Caco-2 (cell line): Measurements from ENCODE around the gene RAD51B. TPM values are rescaled to one million over a fixed set of nuclear protein-coding genes. Genes with fewer than 3 reads are reported as not detected.

Experiments
- BruUV-seq: library from RNA; stranded (reverse); fragments of 400-500 nt; replicated peaks from 2 replicates; lab custom pipeline; 2021; lab: Mats Ljungman, UMichigan
- CTCF ChIA-PET: fragments of 300-600 bp; sonication (Branson Sonifier 250); formaldehyde crosslinking; loops from one replicate; lab custom pipeline; 2022; ENCODE audit warnings: antibody characterized with exemption; lab: Charles Lee
- POLR2A ChIA-PET: fragments of 300-600 bp; sonication (Branson Sonifier 250); formaldehyde crosslinking; loops from one replicate; lab custom pipeline; 2022; ENCODE audit warnings: antibody characterized with exemption; lab: Charles Lee
- DNase-seq, 2 experiments: peaks; one replicate each; pipeline versions ENCODE4 v3.0.0 to v3.0.0-alpha.2; 2020 to 2022
- H3K27me3 ChIP-seq: replicated peaks from 2 replicates; pipeline ENCODE4 v1.6.0; 2011; ENCODE audit warnings: low read length; ENCODE audit not compliant: control insufficient read depth, insufficient read depth
- H3K36me3 ChIP-seq: 2 replicates; pipeline ENCODE4 v1.5.1; 2011; ENCODE audit warnings: low read length; ENCODE audit not compliant: control insufficient read depth, insufficient read depth
- H3K4me1 ChIP-seq: fragments of 250-450 bp; sonication (Bioruptor Pico); 2 replicates; pipeline ENCODE4 v1.5.1; 2020; ENCODE audit warnings: mild to moderate bottlenecking
- H3K4me3 ChIP-seq: 2 replicates; pipeline ENCODE4 v1.5.1; 2011; ENCODE audit warnings: low read depth, mild to moderate bottlenecking, control low read depth, low read length
- H3K9me3 ChIP-seq: fragments of 250-450 bp; sonication (Bioruptor Pico); 2 replicates; pipeline ENCODE4 v1.5.1; 2020; ENCODE audit warnings: mild to moderate bottlenecking, moderate library complexity
- H3K27ac Mint-ChIP-seq: one replicate; pipeline ENCODE4 v1.8.0; 2022; ENCODE audit warnings: mixed read lengths; ENCODE audit not compliant: unreplicated experiment
- H3K27me3 Mint-ChIP-seq: one replicate; pipeline ENCODE4 v1.8.0; 2022; ENCODE audit warnings: mixed read lengths; ENCODE audit not compliant: insufficient read depth, unreplicated experiment
- H3K36me3 Mint-ChIP-seq: one replicate; pipeline ENCODE4 v1.8.0; 2022; ENCODE audit warnings: mild to moderate bottlenecking, mixed read lengths; ENCODE audit not compliant: insufficient read depth, unreplicated experiment
- H3K4me1 Mint-ChIP-seq: one replicate; pipeline ENCODE4 v1.8.0; 2022; ENCODE audit warnings: low read depth, mixed read lengths; ENCODE audit not compliant: unreplicated experiment
- H3K4me3 Mint-ChIP-seq: one replicate; pipeline ENCODE4 v1.8.0; 2022; ENCODE audit warnings: mild to moderate bottlenecking, moderate library complexity, mixed read lengths; ENCODE audit not compliant: unreplicated experiment
- H3K9me3 Mint-ChIP-seq: one replicate; pipeline ENCODE4 v1.8.0; 2022; ENCODE audit warnings: mixed read lengths; ENCODE audit not compliant: unreplicated experiment
- intact Hi-C: fragments of 100-400 bp; cut with micrococcal nuclease; formaldehyde crosslinking; loops from one replicate; pipeline ENCODE4 v1.10.0; 2022; ENCODE audit not compliant: unreplicated experiment
- total RNA-seq: library from RNA; stranded (reverse); gene quantifications from 2 replicates; pipeline ENCODE4 v1.2.3, GENCODE V29; 2022
- TF ChIP-seq, protein P1 (sequence below), 2 experiments: fragments of 200-600 bp in 1 of 2; IDR thresholded peaks; 1 replicate in 1 of 2; 2 replicates in 1 of 2; pipeline versions ENCODE4 v1.5.1 to v1.8.0; 2011 to 2022; ENCODE audit warnings: antibody characterized with exemption in 1 of 2, control low read depth in 1 of 2, inconsistent platforms in 1 of 2, low read depth in 1 of 2, low read length in 1 of 2, mild to moderate bottlenecking in 1 of 2, moderate library complexity in 1 of 2; ENCODE audit not compliant: insufficient read depth in 1 of 2, severe bottlenecking in 1 of 2, unreplicated experiment in 1 of 2

Gene RAD51B
- total RNA-seq, 1 experiment from 2014 or later, result 16.7 TPM

GRCh38 chr14:68606176-68606575, 786.6 kb downstream of the RAD51B start:
- Histone ChIP-seq H3K4me3 (no peak overlapping the region), H3K4me1 (peaks cover 18% of the 10 kb centered on the region), H3K9me3 (peaks cover 3% of the 10 kb centered on the region; the same call in 1 of the 2 replicates), H3K36me3 (no peaks in the 10 kb centered on the region), H3K27me3 (no peaks in the 10 kb centered on the region)
- Mint-ChIP-seq H3K4me1 (peaks cover 13% of the 10 kb centered on the region), H3K9me3 (peaks cover 14% of the 10 kb centered on the region), H3K27me3 (no peaks in the 10 kb centered on the region), H3K36me3 (peaks cover 5% of the 10 kb centered on the region), H3K27ac (no peak overlapping the region), H3K4me3 (no peak overlapping the region)
- ChIA-PET POLR2A (no interaction called here), CTCF (no interaction called here)
- intact Hi-C loops, result no loop called here
- TF ChIP-seq, protein P1, sequence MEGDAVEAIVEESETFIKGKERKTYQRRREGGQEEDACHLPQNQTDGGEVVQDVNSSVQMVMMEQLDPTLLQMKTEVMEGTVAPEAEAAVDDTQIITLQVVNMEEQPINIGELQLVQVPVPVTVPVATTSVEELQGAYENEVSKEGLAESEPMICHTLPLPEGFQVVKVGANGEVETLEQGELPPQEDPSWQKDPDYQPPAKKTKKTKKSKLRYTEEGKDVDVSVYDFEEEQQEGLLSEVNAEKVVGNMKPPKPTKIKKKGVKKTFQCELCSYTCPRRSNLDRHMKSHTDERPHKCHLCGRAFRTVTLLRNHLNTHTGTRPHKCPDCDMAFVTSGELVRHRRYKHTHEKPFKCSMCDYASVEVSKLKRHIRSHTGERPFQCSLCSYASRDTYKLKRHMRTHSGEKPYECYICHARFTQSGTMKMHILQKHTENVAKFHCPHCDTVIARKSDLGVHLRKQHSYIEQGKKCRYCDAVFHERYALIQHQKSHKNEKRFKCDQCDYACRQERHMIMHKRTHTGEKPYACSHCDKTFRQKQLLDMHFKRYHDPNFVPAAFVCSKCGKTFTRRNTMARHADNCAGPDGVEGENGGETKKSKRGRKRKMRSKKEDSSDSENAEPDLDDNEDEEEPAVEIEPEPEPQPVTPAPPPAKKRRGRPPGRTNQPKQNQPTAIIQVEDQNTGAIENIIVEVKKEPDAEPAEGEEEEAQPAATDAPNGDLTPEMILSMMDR (IDR thresholded peaks at IDR 0.05; ENCODE audit: insufficient read depth in 1 of 2, low read depth in 1 of 2, low read length in 1 of 2, severe bottlenecking in 1 of 2, unreplicated experiment in 1 of 2), result no peak
- BruUV-seq, result no TSS peak
- no peak for DNase-seq

GRCh38 chr14:68606644-68607043, 787.1 kb downstream of the RAD51B start:
- Mint-ChIP-seq H3K27ac (peak overlapping the region; percentile 86), H3K36me3 (peaks cover 5% of the 10 kb centered on the region), H3K9me3 (peaks cover 9% of the 10 kb centered on the region), H3K4me1 (peaks cover 13% of the 10 kb centered on the region), H3K27me3 (no peaks in the 10 kb centered on the region), H3K4me3 (no peak overlapping the region)
- Histone ChIP-seq H3K9me3 (peaks cover 3% of the 10 kb centered on the region; the same call in 1 of the 2 replicates), H3K36me3 (no peaks in the 10 kb centered on the region), H3K27me3 (no peaks in the 10 kb centered on the region), H3K4me3 (no peak overlapping the region), H3K4me1 (peaks cover 18% of the 10 kb centered on the region)
- TF ChIP-seq, protein P1 (IDR thresholded peaks at IDR 0.05; ENCODE audit: insufficient read depth in 1 of 2, low read depth in 1 of 2, low read length in 1 of 2, severe bottlenecking in 1 of 2, unreplicated experiment in 1 of 2), result no peak
- BruUV-seq, result no TSS peak
- ChIA-PET POLR2A (no interaction called here), CTCF (no interaction called here)
- DNase-seq, result no peak
- intact Hi-C loops, result no loop called here

- TF ChIP-seq, protein P1 (IDR thresholded peaks at IDR 0.05; ENCODE audit: insufficient read depth in 1 of 2, low read depth in 1 of 2, low read length in 1 of 2, severe bottlenecking in 1 of 2, unreplicated experiment in 1 of 2), result no peak
- intact Hi-C loops, result no loop called here
- H3K27me3 Mint-ChIP-seq, result no peaks in the 10 kb centered on the region
- Histone ChIP-seq H3K4me1 (peaks cover 18% of the 10 kb centered on the region), H3K4me3 (no peak overlapping the region), H3K27me3 (no peaks in the 10 kb centered on the region), H3K9me3 (peaks cover 3% of the 10 kb centered on the region; the same call in 1 of the 2 replicates), H3K36me3 (no peaks in the 10 kb centered on the region)
- peaks cover 15% of the 10 kb centered on the region for H3K4me1 Mint-ChIP-seq
- peaks cover 3% of the 10 kb centered on the region for H3K9me3 Mint-ChIP-seq
- no TSS peak for BruUV-seq
- DNase-seq, result no peak
- peaks cover 5% of the 10 kb centered on the region for H3K36me3 Mint-ChIP-seq
- POLR2A ChIA-PET, result no interaction called here
- CTCF ChIA-PET, result no interaction called here
- H3K27ac Mint-ChIP-seq, result peak overlapping the region; percentile 86
- H3K4me3 Mint-ChIP-seq, result no peak overlapping the region
These were observed 787.7 kb downstream of the RAD51B start for GRCh38 chr14:68607081-68607866.
